Lung microvascular endothelial cell (primary cell): ENCODE results near the gene GTPBP6. TPM values are rescaled to one million over a fixed set of nuclear protein-coding genes. Genes with fewer than 3 reads are reported as not detected.
"Not testable (repeated sequence)": the region's sequence is repeated elsewhere in the genome, so short reads cannot be mapped to it uniquely, and the experiment has no call there.

Source experiments
- DNase-seq, 2 donors: peaks; one replicate each; pipeline versions ENCODE4 v3.0.0 to v3.0.0-alpha.2; 2010; ENCODE audit warnings: low read depth in 2 of 2
- total RNA-seq: library from RNA; depleted of rRNA; stranded (reverse); fragments of >200 nt; gene quantifications from 2 replicates; pipeline ENCODE4 v1.2.1, GENCODE V29; 2014

Gene GTPBP6
- total RNA-seq, 1 donor from 2014 or later, result 32.1 TPM

DNA sequence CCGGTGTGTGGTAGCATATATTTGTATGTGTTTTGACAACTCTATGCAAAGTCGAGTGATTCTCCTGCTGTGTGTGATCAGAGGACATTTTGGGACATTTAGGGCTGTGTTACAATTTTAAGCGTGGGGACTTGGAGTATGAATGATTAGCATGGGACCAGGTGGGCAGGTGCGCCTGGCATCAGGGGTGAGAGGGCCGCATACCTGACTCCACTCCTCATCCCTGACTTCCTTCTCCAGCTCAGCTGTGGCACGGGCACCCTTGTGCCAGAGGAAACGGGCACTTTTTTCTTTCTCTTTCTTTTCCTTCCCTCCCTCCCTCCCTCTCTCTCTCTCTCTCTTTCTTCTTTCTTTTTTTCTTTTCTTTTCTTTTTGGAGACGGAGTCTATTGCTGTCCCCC lies 53.1 kb downstream of the GTPBP6 start:
- DNase-seq, result no peak

DNA sequence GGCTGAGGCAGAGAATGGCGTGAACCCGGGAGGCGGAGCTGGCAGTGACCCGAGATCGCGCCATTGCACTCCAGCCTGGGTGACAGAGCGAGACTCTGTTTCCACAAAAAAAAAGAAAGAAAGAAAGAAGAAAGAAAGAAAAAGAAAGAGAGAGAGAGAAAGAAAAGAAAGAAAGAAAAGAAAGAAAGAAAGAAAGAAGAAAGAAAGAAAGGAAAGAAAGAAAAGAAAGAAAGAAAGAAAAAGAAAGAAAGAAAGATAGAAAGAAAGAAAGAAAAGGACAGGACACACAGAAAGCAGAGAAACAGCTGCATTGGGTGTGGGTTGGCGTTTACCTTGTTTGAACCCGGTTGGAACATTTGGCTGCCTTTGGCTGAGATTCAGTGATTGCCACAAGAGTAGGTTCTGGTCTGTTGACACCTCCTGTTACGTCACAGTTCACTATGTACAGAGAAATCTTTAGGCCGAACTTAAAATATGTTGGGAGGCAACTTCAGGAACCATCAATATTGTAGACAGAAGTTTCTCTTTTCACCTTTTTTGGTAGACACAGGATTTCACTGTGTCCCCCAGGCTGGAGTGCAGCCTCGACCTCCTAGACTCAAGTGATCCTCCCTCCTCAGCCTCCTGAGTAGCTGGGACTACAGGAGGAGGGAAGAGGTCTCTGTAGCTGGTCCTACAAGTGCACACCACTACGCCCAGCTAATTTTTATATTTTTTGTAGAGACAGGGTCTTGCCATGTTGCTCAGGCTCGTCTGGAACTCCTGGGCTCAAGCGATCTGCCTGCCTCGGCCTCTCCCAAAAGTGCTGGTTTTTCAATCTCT lies 53.8 kb downstream of the GTPBP6 start:
- DNase-seq, result no peak

GRCh38 chrX:264006-264405 lies 54.6 kb downstream of the GTPBP6 start:
- DNase-seq, result not testable (repeated sequence)

- DNase-seq, result no peak
These were observed 56.2 kb downstream of the GTPBP6 start for GRCh38 chrX:262381-262909.

DNA sequence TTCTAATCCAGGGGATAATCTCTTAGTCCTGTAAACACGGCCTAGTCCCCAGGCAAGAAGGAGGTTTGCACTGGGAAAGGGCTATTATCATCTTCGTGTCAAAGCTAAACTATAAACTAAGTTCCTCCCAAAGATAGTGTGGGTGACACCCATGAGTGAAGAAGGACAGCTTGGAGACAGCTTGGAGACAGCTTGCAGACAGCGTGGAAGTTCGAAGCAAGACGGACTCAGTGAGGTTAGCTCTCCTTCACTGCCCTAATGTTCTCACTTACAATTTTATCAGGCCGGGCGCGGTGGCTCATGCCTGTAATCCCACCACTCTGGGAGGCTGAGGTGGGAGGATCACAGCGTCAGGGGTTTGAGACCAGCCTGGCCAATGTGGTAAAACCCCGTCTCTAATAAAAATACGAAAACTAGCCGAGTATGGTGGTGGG lies 56.7 kb downstream of the GTPBP6 start:
- no peak for DNase-seq

DNA sequence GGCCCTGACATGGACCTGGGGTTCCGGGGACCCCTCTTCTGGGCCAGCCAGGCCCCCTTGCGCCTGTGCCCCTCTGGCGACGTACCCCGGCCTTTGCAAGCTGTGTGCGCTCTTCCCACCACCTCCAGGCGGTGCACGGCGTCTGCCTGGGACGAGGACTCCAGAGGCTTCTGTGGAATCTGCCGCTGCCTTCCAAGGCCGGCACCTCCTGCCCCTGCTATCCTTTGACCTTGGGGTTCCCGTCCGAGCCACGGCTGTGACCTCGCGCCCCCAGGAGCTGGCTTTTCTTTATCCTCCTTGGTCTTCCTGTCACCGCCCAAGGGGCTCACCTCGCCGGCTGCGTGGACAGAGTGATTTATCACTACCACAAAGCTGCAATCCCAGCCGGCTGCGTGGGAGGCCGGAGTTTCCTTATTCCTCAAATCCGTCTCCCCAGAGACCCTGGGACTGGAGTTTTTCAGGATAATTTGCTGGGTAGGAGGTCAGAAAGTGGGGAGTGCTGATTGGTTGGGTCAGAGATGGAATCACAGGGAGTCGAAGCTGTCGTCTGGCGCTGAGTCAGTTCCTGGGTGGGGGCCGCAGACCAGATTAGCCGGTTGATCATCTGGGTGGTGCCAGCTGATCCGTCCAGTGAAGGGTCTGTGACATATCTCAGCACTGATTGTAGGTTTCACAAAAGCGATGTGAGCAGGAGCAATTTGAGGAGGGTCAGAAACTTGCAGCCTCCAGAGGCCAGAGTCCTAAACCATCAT lies 57.3 kb downstream of the GTPBP6 start:
- peak in 1 of 2 donors; percentile 38 for DNase-seq

GRCh38 chrX:259692-260355 lies 58.8 kb downstream of the GTPBP6 start:
- DNase-seq, result no peak

DNA sequence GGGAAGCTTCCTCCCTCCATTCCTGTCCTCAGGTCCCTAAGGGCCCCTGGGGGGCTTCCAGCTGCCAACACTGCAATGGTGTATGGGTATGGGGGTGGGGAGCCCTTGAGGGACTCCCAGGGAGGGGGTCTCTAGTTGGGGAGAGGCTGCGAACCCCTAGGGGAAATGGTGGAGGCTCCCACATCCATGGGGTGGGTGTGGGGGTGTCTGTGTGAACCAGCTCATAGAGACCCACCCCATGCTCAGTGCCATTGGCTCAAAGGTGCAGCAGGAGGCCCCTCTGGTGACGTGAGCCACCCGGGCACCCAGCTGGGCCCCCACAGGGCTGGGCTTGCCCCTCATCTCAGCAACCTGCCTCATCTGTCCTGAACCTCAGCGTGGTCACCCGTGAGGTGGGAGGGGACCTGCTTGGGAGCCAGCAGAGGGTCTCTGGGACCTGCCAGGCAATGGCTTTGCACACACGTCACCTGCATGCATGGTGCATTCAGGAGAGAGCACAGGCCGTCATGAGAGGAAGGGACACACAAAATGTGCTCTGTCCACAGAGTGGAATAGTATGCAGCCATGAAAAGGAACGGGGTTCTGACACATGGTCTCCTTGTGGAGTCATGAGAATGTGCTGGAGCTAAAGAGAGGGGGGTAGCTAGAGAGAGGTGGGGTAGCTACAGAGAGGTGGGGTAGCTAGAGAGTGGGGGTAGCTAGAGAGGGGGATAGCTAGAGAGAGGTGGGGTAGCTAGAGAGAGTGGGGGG lies 60.1 kb downstream of the GTPBP6 start:
- no peak for DNase-seq

GRCh38 chrX:257681-258289 lies 60.8 kb downstream of the GTPBP6 start:
- DNase-seq, result no peak

DNA sequence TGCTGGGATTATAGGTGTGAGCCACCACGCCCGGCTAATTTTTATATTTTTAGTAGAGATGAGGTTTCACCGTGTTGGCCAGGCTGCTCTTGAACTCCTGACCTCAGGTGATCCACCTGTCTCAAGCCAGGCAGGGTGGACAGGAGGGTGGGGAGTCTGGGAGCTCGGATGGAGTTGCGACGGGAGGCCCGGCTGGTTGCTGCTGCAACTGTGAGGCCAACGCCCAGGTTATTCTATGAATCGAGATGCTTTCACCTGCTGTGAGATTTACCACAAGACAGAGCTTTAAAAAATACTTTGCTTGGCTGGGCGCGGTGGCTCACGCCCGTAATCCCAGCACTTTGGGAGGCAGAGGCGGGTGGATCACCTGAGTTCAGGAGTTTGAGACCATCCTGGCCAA lies 61.5 kb downstream of the GTPBP6 start:
- DNase-seq, result not testable (repeated sequence)

- no peak for DNase-seq
These were observed 62.7 kb downstream of the GTPBP6 start for GRCh38 chrX:255923-256331.

Other genes with a start within 250 kb of the GTPBP6 start
- gene PLCXD1, start 37.4 kb downstream of the GTPBP6 start, total RNA-seq, result 4.1 and 6.5 TPM in 2 replicates
- gene PPP2R3B, start 68.1 kb upstream of the GTPBP6 start, total RNA-seq, result 11.3 and 12.5 TPM in 2 replicates